Measurements from ENCODE around the gene ENDOD1. TPM values are rescaled to one million over a fixed set of nuclear protein-coding genes. Genes with fewer than 3 reads are reported as not detected.
"Not testable (repeated sequence)": the region's sequence is repeated elsewhere in the genome, so short reads cannot be mapped to it uniquely, and the experiment has no call there.

The ENDOD1 gene
- total RNA-seq, 1 donor from 2014 or later = 29.8 TPM

GRCh38 chr11:95134491-95134890 is 44.8 kb downstream of the ENDOD1 start:
- TF ChIP-seq CTCF (IDR thresholded peaks at IDR 0.05; ENCODE audit: insufficient read depth, low read depth, low read length) (no peak), EZH2 (IDR thresholded peaks at IDR 0.05; ENCODE audit: insufficient read depth, low read length) (no peak)
- Histone ChIP-seq H4K20me1 (ENCODE audit: insufficient read depth, low read length) (no peaks in the 10 kb centered on the region), H3K27me3 (ENCODE audit: insufficient read depth, low read length) (no peaks in the 10 kb centered on the region), H3K9ac (ENCODE audit: low read length) (peak overlapping the region; percentile 18), H2AFZ (ENCODE audit: low read depth, low read length) (no peak overlapping the region), H3K4me1 (ENCODE audit: insufficient read depth, low read length) (peaks cover 11% of the 10 kb centered on the region), H3K36me3 (ENCODE audit: insufficient read depth, low read length) (no peaks in the 10 kb centered on the region), H3K27ac (ENCODE audit: low read depth, low read length) (peak overlapping the region; percentile 44), H3K9me3 (ENCODE audit: insufficient read depth, low read depth, low read length) (no peaks in the 10 kb centered on the region), H3K79me2 (ENCODE audit: insufficient read depth, low read length) (no peaks in the 10 kb centered on the region), H3K4me3 (ENCODE audit: insufficient read depth, low read depth, low read length) (no peak overlapping the region), H3K4me2 (ENCODE audit: low read length) (peak overlapping the region; percentile 65)
- Mint-ChIP-seq H3K4me3 (ENCODE audit: unreplicated experiment) (no peak overlapping the region), H3K27me3 (ENCODE audit: low read depth, unreplicated experiment) (no peaks in the 10 kb centered on the region), H3K4me1 (ENCODE audit: low read depth, unreplicated experiment) (peaks cover 14% of the 10 kb centered on the region), H3K27ac (ENCODE audit: unreplicated experiment) (peak overlapping the region; percentile 86), H3K9me3 (ENCODE audit: unreplicated experiment) (no peaks in the 10 kb centered on the region), H3K36me3 (ENCODE audit: low read depth, unreplicated experiment) (peaks cover 8% of the 10 kb centered on the region)
- FAIRE-seq (no peak), DNase-seq (ENCODE audit: low read depth) (peak; percentile 80)

- Mint-ChIP-seq H3K27me3 (ENCODE audit: low read depth, unreplicated experiment) (no peaks in the 10 kb centered on the region), H3K27ac (ENCODE audit: unreplicated experiment) (peak overlapping the region; percentile 86), H3K36me3 (ENCODE audit: low read depth, unreplicated experiment) (peaks cover 6% of the 10 kb centered on the region), H3K4me3 (ENCODE audit: unreplicated experiment) (no peak overlapping the region), H3K9me3 (ENCODE audit: unreplicated experiment) (no peaks in the 10 kb centered on the region), H3K4me1 (ENCODE audit: low read depth, unreplicated experiment) (peaks cover 14% of the 10 kb centered on the region)
- no peak overlapping the region for H3K4me3 ChIP-seq (ENCODE audit: insufficient read depth, low read depth, low read length)
- H3K27me3 ChIP-seq (ENCODE audit: insufficient read depth, low read length) = no peaks in the 10 kb centered on the region
- no peaks in the 10 kb centered on the region for H3K79me2 ChIP-seq (ENCODE audit: insufficient read depth, low read length)
- no peaks in the 10 kb centered on the region for H3K36me3 ChIP-seq (ENCODE audit: insufficient read depth, low read length)
- no peak overlapping the region for H3K27ac ChIP-seq (ENCODE audit: low read depth, low read length)
- H4K20me1 ChIP-seq (ENCODE audit: insufficient read depth, low read length) = no peaks in the 10 kb centered on the region
- DNase-seq (ENCODE audit: low read depth) (no peak), FAIRE-seq (no peak)
- TF ChIP-seq CTCF (IDR thresholded peaks at IDR 0.05; ENCODE audit: insufficient read depth, low read depth, low read length) (no peak), EZH2 (IDR thresholded peaks at IDR 0.05; ENCODE audit: insufficient read depth, low read length) (no peak)
- no peak overlapping the region for H3K9ac ChIP-seq (ENCODE audit: low read length)
- no peaks in the 10 kb centered on the region for H3K9me3 ChIP-seq (ENCODE audit: insufficient read depth, low read depth, low read length)
- H3K4me1 ChIP-seq (ENCODE audit: insufficient read depth, low read length) = peaks cover 11% of the 10 kb centered on the region
- H3K4me2 ChIP-seq (ENCODE audit: low read length) = peak overlapping the region; percentile 65
- no peak overlapping the region for H2AFZ ChIP-seq (ENCODE audit: low read depth, low read length)
Observed at GRCh38 chr11:95135155-95135554, 45.5 kb downstream of the ENDOD1 start.

GRCh38 chr11:95135880-95136279 is 46.2 kb downstream of the ENDOD1 start:
- Histone ChIP-seq H3K79me2 (ENCODE audit: insufficient read depth, low read length) (no peaks in the 10 kb centered on the region), H3K9ac (ENCODE audit: low read length) (no peak overlapping the region), H2AFZ (ENCODE audit: low read depth, low read length) (no peak overlapping the region), H3K4me3 (ENCODE audit: insufficient read depth, low read depth, low read length) (no peak overlapping the region), H3K36me3 (ENCODE audit: insufficient read depth, low read length) (no peaks in the 10 kb centered on the region), H4K20me1 (ENCODE audit: insufficient read depth, low read length) (no peaks in the 10 kb centered on the region), H3K4me2 (ENCODE audit: low read length) (no peak overlapping the region), H3K4me1 (ENCODE audit: insufficient read depth, low read length) (peaks cover 11% of the 10 kb centered on the region), H3K27ac (ENCODE audit: low read depth, low read length) (no peak overlapping the region), H3K27me3 (ENCODE audit: insufficient read depth, low read length) (no peaks in the 10 kb centered on the region), H3K9me3 (ENCODE audit: insufficient read depth, low read depth, low read length) (no peaks in the 10 kb centered on the region)
- Mint-ChIP-seq H3K9me3 (ENCODE audit: unreplicated experiment) (no peaks in the 10 kb centered on the region), H3K4me3 (ENCODE audit: unreplicated experiment) (no peak overlapping the region), H3K4me1 (ENCODE audit: low read depth, unreplicated experiment) (peaks cover 15% of the 10 kb centered on the region), H3K36me3 (ENCODE audit: low read depth, unreplicated experiment) (peaks cover 6% of the 10 kb centered on the region), H3K27ac (ENCODE audit: unreplicated experiment) (no peak overlapping the region), H3K27me3 (ENCODE audit: low read depth, unreplicated experiment) (no peaks in the 10 kb centered on the region)
- no peak for FAIRE-seq
- TF ChIP-seq EZH2 (IDR thresholded peaks at IDR 0.05; ENCODE audit: insufficient read depth, low read length) (no peak), CTCF (IDR thresholded peaks at IDR 0.05; ENCODE audit: insufficient read depth, low read depth, low read length) (no peak)
- no peak for DNase-seq (ENCODE audit: low read depth)

- not testable (repeated sequence) for H3K36me3 Mint-ChIP-seq (ENCODE audit: low read depth, unreplicated experiment)
Observed at GRCh38 chr11:95136747-95137146, 47.1 kb downstream of the ENDOD1 start.

More at GRCh38 chr11:95136747-95137146, 47.1 kb downstream of the ENDOD1 start:
- not testable (repeated sequence) for DNase-seq (ENCODE audit: low read depth); H3K4me2 ChIP-seq (ENCODE audit: low read length); H3K27ac ChIP-seq (ENCODE audit: low read depth, low read length); H3K9ac ChIP-seq (ENCODE audit: low read length); H4K20me1 ChIP-seq (ENCODE audit: insufficient read depth, low read length); H3K4me3 Mint-ChIP-seq (ENCODE audit: unreplicated experiment); H3K36me3 ChIP-seq (ENCODE audit: insufficient read depth, low read length); H3K4me3 ChIP-seq (ENCODE audit: insufficient read depth, low read depth, low read length); H3K79me2 ChIP-seq (ENCODE audit: insufficient read depth, low read length); H2AFZ ChIP-seq (ENCODE audit: low read depth, low read length); H3K27me3 Mint-ChIP-seq (ENCODE audit: low read depth, unreplicated experiment); H3K9me3 ChIP-seq (ENCODE audit: insufficient read depth, low read depth, low read length); H3K9me3 Mint-ChIP-seq (ENCODE audit: unreplicated experiment); H3K27ac Mint-ChIP-seq (ENCODE audit: unreplicated experiment); FAIRE-seq; H3K27me3 ChIP-seq (ENCODE audit: insufficient read depth, low read length)
- H3K4me1 ChIP-seq (ENCODE audit: insufficient read depth, low read length) = peaks cover 11% of the 10 kb centered on the region
- H3K4me1 Mint-ChIP-seq (ENCODE audit: low read depth, unreplicated experiment) = peaks cover 16% of the 10 kb centered on the region

Data from astrocyte (in vitro differentiated cells and primary cell).